Measurements from ENCODE around the gene EPHA8.

Gene EPHA8

GRCh38 chr1:22592919-22593790 is 29.9 kb downstream of the EPHA8 start:
- no peak for DNase-seq (ENCODE audit: low read depth)

GRCh38 chr1:22594396-22594795 is 31.1 kb downstream of the EPHA8 start:
- no peak for DNase-seq (ENCODE audit: low read depth)

- no peak for DNase-seq (ENCODE audit: low read depth)
These were observed 31.8 kb downstream of the EPHA8 start for GRCh38 chr1:22595108-22595507.

GRCh38 chr1:22597301-22597965 is 34.1 kb downstream of the EPHA8 start:
- no peak for DNase-seq (ENCODE audit: low read depth)

- DNase-seq (ENCODE audit: low read depth): no peak
These were observed 34.7 kb downstream of the EPHA8 start for GRCh38 chr1:22597996-22598395.

- no peak for DNase-seq (ENCODE audit: low read depth)
These were observed 35.4 kb downstream of the EPHA8 start for GRCh38 chr1:22598736-22599135.

- DNase-seq (ENCODE audit: low read depth): no peak
These were observed 37.0 kb downstream of the EPHA8 start for GRCh38 chr1:22600071-22600816.

GRCh38 chr1:22600817-22601605 is 37.7 kb downstream of the EPHA8 start:
- DNase-seq (ENCODE audit: low read depth): no peak

- DNase-seq (ENCODE audit: low read depth): no peak
These were observed 38.3 kb downstream of the EPHA8 start for GRCh38 chr1:22601610-22602009.

GRCh38 chr1:22602060-22602740 is 38.9 kb downstream of the EPHA8 start:
- DNase-seq (ENCODE audit: low read depth): no peak

GRCh38 chr1:22606161-22606560 is 42.9 kb downstream of the EPHA8 start:
- DNase-seq (ENCODE audit: low read depth): no peak

GRCh38 chr1:22607154-22607553 is 43.9 kb downstream of the EPHA8 start:
- no peak for DNase-seq (ENCODE audit: low read depth)

- no peak for DNase-seq (ENCODE audit: low read depth)
These were observed 45.1 kb downstream of the EPHA8 start for GRCh38 chr1:22608361-22608760.

- no peak for DNase-seq (ENCODE audit: low read depth)
These were observed 46.0 kb downstream of the EPHA8 start for GRCh38 chr1:22609291-22609690.

- no peak for DNase-seq (ENCODE audit: low read depth)
These were observed 48.2 kb downstream of the EPHA8 start for GRCh38 chr1:22611530-22611947.

- no peak for DNase-seq (ENCODE audit: low read depth)
These were observed 49.6 kb downstream of the EPHA8 start for GRCh38 chr1:22612671-22613571.

- no peak for DNase-seq (ENCODE audit: low read depth)
These were observed 50.3 kb downstream of the EPHA8 start for GRCh38 chr1:22613572-22613918.

- no peak for DNase-seq (ENCODE audit: low read depth)
These were observed 50.7 kb downstream of the EPHA8 start for GRCh38 chr1:22613951-22614350.

- no peak for DNase-seq (ENCODE audit: low read depth)
These were observed 52.6 kb downstream of the EPHA8 start for GRCh38 chr1:22615886-22616285.

GRCh38 chr1:22616571-22616970 is 53.3 kb downstream of the EPHA8 start:
- DNase-seq (ENCODE audit: low read depth): no peak
